GM21381 (cell line): Measurements from ENCODE around the gene FAM20C.
"Not testable (repeated sequence)": the region's sequence is repeated elsewhere in the genome, so short reads cannot be mapped to it uniquely, and the experiment has no call there.

Experiments used
- ATAC-seq: cut with Tn5 transposase; IDR thresholded peaks from one replicate; pipeline ENCODE4 v1.9.1; 2021; ENCODE audit warnings: mild to moderate bottlenecking, moderate library complexity; ENCODE audit not compliant: unreplicated experiment

FAM20C gene

GRCh38 chr7:254337-255037, 62.1 kb downstream of the FAM20C start:
- no peak for ATAC-seq

DNA sequence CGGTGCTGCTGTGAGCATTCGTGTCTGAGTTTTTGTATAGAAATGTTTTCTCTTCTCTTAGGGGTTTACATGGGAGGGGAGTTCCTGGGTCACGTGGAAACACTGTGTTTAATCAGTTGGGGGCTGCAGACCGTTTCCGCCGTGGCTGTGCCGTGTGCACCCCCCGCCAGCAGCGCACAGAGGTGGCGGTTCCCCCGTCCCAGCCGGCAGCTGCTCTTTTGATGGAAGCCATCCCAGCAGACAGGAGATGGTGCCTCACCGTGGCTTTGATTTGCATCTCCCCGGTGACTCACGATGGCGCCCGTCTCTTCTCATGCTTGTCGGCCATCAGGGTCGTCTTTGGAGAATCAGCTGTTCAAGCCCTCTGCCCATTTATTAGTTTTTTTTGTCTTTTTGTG, 62.7 kb downstream of the FAM20C start:
- no peak for ATAC-seq

GRCh38 chr7:255721-256361, 63.5 kb downstream of the FAM20C start:
- no peak for ATAC-seq

DNA sequence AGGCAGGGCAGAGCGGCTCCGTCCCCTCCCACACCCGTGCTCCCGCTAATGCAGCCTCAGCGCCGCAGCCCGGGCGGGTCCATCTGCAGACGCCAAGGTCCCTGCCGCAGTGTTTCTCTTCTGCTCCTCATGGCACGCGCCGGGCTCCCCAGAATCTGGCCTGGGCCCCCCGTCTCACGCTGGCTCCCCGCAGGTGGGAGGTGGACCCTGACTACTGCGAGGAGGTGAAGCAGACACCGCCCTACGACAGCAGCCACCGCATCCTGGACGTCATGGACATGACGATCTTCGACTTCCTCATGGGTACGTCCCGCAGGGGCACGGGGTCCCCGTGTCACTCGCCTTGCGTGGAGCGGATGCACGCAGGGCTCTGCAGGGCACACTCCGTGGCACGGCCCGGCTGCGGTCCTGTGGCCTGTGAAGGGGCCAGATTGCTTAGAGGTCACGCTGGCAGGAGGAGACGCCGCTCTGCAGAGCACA, 64.1 kb downstream of the FAM20C start:
- ATAC-seq: no peak

DNA sequence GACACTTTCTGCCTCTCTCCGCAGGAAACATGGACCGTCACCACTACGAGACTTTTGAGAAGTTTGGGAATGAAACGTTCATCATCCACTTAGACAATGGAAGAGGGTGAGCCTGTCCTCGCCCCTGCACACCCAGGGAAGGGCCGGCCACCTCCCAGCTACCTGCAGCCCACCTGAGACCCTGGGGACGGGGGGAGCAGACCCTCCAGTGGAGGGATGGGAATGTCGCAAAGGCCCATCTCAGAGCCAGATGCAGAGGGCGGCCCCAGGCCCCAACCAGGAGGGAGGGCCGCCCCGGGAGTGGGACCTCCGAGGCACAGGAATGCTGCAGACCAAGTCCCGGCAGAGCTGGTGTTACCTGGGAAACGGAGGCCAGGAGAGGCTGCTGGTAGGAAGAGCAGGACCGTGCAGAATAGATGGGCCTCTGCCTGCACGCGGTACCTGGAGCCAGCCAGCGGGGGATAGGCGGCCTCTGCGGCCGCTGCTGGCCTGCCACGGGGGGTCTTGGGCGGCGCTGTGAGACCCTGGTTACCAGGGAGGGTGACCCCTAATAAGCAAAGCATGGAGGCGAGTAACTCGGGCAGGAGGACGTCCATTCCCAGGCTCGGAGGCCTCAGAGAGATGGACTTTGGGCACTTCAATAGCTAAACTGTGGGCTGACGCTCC, 64.7 kb downstream of the FAM20C start:
- ATAC-seq: no peak

DNA sequence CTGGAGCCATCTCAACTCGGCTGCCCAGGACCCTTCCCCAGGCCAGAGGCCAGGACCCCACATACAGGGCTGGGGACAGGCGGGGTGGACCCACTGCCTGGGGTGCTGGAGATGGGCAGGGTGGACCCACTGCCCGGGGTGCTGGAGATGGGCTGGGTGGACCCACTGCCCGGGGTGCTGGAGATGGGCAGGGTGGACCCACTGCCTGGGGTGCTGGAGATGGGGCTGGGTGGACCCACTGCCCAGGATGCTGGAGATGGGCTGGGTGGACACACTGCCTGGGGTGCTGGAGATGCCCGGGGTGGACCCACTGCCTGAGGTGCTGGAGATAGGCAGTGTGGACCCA, 65.2 kb downstream of the FAM20C start:
- ATAC-seq: no peak

DNA sequence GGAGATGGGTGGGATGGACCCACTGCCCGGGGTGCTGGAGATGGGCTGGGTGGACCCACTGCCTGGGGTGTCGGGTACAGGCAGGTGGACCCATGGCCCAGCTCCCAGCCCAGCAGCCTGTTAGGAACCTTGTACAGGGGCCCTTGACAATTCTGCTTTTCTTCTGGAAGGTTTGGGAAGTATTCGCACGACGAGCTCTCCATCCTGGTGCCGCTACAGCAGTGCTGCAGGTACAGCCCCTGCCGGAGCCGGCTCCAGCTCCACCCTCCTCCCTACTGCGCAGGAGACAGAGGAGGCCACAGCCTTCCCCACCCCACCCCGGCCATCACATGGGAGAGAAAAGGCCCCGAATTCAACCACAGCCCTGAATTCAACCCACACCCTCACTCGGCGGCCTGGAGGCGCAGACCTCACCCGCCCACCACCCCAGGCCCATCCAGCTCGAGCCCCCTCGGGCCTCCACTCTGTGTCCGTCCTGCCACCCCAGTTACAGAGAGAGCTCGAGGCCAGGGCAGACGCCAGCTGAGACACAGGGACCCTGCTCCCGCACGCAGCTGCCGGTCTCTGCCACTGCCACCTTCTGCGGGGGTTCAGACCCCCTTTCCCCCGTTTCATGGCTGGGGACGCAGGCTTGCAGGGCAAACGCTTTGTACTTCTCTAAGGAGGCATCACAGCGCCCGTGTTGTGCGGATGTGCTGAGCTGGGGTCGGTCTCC, 66.3 kb downstream of the FAM20C start:
- no peak for ATAC-seq

DNA sequence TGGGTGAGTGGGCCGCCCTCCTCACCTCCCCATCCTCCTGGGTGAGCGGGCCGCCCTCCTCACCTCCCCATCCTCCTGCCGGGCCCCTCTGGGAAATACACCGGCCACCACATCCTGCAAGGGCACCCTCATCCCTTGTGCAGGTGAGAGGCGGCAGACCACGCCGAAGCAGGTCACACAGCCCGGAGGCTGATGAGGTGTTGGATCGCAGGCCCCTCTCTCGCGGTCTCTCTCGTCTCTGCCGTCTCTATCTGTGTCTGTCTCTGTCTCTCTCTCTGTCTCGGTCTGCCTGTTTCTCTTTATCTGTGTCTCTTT, 66.8 kb downstream of the FAM20C start:
- no peak for ATAC-seq

- ATAC-seq: no peak
Measured at GRCh38 chr7:259751-260405, 67.5 kb downstream of the FAM20C start.

DNA sequence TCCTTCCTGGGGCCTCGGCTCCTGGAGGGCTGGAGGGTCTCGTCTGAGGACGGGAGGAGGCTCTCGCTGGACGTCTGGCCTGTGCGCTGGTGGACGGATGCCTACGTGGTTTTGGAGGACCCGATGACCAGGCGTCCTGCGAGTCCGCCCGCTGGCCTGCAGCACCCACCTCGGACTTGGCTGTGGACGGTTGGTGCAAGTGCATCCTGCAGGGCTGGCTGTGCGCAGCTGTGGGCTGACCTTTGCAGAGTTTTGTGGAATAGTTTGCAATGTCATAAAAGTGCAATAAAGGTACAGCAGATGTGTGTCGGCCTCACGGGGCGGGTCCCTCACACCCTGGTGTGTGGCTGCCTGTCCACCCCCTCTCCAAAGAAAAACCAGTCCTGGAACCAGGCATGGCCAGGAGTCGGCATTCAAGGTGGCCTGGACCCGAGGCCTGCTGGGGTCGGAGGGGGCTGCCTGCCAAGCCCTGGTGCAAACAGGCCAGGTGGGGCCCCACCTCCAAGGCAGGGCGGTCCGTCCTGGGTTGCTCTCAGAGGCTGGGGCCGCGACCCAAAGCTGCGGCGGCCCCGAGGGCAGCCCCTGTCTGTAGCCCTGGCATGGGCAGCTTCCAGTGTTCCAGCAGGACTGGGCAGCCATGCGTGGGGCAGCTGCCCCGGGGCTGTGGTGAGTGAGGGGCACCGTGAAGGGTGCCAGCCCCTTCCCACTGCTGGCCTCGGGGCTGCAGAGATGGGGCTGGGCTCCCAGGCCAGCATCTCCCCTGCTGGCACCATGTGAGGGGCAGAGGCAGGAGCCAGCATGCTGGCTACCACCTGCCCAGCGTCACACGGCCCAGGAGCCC, 68.3 kb downstream of the FAM20C start:
- no peak for ATAC-seq

- no peak for ATAC-seq
Measured at GRCh38 chr7:261341-262250, 69.2 kb downstream of the FAM20C start.

DNA sequence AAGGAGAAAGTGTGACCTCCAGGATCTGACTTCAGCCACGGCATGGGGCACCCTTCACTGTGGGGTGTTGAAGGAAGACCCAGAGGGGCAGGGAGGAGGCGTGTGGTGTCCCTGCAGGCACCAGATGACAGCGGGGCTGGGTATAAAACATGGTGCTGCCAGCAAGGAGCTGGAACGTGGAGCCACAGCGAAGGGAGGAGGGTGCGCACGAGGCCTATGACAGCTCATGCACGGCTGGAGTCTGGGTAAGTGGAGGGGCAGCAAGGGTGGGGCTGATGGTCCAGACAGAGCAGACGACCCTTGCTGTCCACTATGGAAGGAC, 69.8 kb downstream of the FAM20C start:
- ATAC-seq: no peak

DNA sequence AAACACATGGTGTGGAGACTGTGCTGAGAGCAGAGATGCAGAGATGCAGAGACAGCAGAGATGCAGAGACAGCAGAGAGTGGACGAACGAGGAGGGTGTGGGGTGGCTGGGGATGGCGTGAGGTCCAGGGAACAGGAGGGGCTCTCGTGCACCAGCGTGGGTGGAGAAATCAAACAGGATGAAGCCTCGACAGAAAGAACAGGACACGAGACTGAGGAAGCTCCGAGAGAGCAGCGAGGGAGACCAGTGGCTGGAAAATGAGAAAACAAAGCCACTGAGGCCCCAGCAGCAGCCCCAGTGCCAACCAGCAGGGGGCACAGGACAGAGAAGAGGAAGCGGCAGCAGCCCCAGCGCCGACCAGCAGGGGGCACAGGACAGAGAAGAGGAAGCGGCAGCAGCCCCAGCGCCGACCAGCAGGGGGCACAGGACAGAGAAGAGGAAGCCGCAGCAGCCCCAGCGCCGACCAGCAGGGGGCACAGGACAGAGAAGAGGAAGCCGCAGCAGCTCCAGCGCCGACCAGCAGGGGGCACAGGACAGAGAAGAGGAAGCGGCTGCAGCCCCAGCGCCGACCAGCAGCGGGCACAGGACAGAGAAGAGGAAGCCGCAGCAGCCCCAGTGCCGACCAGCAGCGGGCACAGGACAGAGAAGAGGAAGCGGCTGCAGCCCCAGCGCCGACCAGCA, 70.4 kb downstream of the FAM20C start:
- ATAC-seq: not testable (repeated sequence)

- not testable (repeated sequence) for ATAC-seq
Measured at GRCh38 chr7:263483-264351, 71.3 kb downstream of the FAM20C start.

GRCh38 chr7:264541-265191, 72.3 kb downstream of the FAM20C start:
- no peak for ATAC-seq

- ATAC-seq: no peak
Measured at GRCh38 chr7:265192-265997, 73.0 kb downstream of the FAM20C start.
